ENCODE measurements around the gene NUP153.

NUP153 gene

DNA sequence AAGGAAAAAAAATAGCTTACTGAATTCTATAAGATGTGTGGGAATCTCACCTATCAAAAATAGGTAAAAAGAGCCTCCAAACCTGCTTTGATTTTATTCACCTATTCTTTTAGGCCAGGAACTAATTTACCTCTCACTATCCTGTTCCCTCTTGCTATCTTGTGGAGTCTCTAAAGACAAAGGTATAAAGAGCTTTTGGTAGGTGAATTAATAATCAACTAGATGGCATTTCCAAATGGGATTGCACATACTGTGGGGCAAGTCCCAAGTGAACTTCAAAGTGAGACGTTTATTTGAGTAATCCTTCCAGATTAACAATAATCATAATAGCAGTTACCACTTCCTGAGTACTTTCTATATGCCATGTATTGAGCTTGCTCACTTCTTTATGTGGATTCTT is 103.8 kb downstream of the NUP153 start:
- TF ChIP-seq, protein P1, sequence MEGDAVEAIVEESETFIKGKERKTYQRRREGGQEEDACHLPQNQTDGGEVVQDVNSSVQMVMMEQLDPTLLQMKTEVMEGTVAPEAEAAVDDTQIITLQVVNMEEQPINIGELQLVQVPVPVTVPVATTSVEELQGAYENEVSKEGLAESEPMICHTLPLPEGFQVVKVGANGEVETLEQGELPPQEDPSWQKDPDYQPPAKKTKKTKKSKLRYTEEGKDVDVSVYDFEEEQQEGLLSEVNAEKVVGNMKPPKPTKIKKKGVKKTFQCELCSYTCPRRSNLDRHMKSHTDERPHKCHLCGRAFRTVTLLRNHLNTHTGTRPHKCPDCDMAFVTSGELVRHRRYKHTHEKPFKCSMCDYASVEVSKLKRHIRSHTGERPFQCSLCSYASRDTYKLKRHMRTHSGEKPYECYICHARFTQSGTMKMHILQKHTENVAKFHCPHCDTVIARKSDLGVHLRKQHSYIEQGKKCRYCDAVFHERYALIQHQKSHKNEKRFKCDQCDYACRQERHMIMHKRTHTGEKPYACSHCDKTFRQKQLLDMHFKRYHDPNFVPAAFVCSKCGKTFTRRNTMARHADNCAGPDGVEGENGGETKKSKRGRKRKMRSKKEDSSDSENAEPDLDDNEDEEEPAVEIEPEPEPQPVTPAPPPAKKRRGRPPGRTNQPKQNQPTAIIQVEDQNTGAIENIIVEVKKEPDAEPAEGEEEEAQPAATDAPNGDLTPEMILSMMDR (IDR thresholded peaks at IDR 0.05), result no peak

DNA sequence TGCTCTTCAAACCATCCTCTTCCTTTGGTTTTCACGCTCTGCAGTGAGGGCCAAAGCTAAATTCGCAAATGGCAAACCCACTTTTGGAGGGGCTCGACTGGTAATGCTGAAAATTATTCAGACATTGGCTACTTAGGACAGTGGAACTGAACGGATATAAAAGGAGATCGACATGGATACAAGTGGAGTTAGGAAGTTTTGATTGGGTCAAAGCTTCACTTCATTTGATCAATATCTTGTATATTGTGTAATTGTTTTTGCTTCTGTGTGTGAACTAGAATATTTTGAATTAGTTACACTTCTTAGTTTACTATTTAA is 105.4 kb downstream of the NUP153 start:
- TF ChIP-seq, protein P1 (IDR thresholded peaks at IDR 0.05), result no peak

DNA sequence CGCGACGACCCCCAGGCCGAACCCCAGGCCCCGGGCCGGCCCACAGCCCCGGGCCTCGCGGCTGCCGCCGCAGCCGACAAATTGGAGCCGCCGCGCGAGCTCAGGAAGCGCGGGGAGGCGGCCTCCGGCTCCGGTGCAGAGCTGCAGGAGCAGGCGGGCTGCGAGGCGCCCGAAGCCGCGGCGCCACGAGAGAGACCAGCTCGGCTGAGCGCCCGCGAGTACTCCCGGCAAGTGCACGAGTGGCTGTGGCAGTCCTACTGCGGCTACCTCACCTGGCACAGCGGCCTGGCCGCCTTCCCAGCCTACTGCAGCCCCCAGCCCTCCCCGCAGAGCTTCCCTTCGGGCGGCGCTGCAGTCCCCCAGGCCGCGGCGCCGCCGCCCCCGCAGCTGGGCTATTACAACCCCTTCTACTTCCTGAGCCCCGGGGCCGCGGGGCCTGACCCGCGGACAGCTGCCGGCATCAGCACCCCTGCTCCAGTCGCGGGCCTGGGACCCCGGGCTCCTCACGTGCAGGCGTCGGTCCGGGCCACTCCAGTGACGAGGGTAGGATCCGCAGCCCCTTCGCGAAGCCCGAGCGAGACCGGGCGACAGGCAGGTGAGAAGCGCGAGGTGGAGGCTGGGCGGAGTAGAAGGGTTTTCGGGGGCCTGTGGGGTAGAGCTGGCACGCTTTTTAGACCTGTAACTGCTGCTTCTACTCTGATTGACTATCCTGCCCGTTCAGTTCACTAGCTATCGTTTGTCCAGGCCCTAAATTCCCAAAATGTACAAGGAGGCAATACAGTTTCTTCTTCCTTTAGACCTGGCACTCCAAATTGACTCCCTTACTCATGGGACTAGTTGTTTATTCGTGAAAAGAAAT is 106.0 kb downstream of the NUP153 start:
- TF ChIP-seq, protein P1 (IDR thresholded peaks at IDR 0.05), result no peak

DNA sequence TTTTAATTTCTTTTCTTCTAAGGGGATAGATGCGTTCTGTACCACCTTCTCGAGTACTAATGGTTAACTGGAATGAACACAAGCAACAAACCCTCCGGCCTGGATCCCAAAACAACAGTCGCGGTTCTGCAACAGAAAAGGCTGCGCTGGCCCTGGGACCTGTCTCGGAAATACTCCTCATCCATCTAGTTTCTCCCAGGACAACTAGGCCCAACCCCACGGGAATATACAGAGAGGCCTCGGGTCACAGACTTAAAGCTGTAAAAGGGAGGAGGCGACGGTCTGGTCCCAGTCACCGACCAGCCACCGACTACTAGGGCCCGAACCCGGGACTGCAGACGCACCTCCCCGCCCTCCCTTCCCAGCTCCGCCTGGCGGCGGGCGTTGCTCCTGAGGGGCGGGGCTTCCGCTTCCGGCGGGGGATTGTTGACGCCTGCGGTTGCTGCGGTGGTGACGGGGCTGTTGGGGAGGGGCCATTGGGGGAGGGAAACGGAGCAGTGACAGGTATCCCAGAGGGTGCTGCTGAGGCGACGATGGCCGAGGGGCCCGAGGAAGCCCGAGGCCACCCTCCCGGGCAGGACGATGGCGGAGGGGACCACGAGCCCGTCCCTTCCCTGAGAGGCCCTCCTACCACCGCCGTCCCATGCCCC is 106.7 kb downstream of the NUP153 start, which contains the start of gene FAM8A1:
Gene FAM8A1 (plus strand): TSS at position 426 of the 650 bp plus-strand sequence. CDS start 108 bp downstream, at position 534.
- TF ChIP-seq, protein P1 (IDR thresholded peaks at IDR 0.05), result no peak

DNA sequence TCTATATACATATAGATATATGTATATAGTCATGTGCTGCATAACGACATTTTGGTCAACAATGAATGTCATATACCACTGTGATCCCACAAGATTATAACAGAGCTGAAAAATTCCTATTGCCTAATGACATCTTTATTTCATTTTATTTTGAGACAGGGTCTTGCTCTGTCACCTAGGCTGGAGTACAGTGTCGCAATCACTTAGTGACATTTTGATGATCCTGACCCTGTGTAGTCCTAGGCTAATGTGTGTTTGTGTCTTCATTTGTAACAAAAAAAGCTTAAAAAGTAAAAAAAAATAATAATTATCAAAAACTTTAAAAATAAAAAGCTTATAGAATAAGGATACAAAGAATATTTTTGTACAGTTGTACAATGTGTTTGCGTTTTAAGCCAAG is 110.6 kb downstream of the NUP153 start:
- TF ChIP-seq, protein P1 (IDR thresholded peaks at IDR 0.05), result no peak

DNA sequence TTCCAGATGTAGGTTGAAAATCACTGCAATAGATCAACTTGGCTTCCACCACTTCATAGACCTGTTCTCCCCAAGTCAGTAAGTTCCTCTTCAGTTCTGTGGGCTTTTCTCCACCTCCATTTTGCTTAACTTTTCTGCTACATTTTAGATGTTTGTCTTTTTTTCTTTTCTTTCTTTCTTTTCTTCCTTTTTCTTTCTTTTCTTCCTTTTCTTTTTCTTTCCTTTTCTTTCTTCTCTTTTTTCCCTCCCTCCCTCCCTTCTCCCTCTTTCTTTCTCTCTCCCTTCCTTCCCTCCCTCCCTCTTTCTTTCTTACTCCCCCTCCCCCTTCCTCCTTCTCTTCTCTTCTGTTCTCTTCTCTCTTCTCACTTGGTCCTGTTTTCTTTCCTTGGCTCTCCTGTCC is 113.5 kb downstream of the NUP153 start:
- TF ChIP-seq, protein P1 (IDR thresholded peaks at IDR 0.05), result no peak

DNA sequence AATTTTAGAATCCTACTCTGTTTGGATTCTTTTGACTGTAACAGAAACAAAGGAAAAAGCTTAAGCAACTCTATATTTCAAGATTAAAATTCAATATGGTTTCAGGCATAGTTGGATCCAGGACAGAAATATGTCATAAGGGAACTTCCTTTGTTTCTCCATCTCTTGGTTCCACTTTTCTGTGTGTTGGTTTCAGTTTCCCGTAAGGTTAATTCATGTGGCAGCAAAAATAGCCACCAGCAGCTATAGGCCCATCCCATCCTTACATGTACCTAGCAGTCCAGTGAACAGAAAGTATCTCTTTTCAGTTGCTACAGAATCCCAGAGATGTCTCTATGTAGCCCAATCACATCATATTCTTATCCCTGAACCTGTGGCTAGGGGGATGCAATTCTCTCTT is 115.4 kb downstream of the NUP153 start:
- TF ChIP-seq, protein P1 (IDR thresholded peaks at IDR 0.05), result no peak
